Omental fat pad (tissue), 4 donors: ENCODE data around the gene ZNF41. TPM values are rescaled to one million over a fixed set of nuclear protein-coding genes. Genes with fewer than 3 reads are reported as not detected.

Experiments
- ATAC-seq: fragments of 150-250 bp; one replicate; pipeline ENCODE4 v1.9.1; 2016; ENCODE audit warnings: mild to moderate bottlenecking, moderate library complexity; ENCODE audit not compliant: low FRiP score
- DNase-seq: peaks from one replicate; pipeline ENCODE4 v3.0.0-alpha.2; 2019; ENCODE audit warnings: low spot score
- CTCF ChIP-seq, 3 donors: fragments of 450-650 bp; IDR thresholded peaks; one replicate each; pipeline ENCODE4 v1.5.1; 2016 to 2017; ENCODE audit warnings: antibody characterized with exemption in 3 of 3, mild to moderate bottlenecking in 3 of 3, moderate library complexity in 2 of 3
- total RNA-seq, 4 donors: library from RNA; depleted of rRNA; stranded (reverse); fragments of >200 nt; gene quantifications; one replicate each; pipeline ENCODE4 v1.1.0, GENCODE V29; 2016

Gene ZNF41
- total RNA-seq, 4 donors from 2014 or later: 6.6 to 13.6 (median 8.8) TPM

DNA sequence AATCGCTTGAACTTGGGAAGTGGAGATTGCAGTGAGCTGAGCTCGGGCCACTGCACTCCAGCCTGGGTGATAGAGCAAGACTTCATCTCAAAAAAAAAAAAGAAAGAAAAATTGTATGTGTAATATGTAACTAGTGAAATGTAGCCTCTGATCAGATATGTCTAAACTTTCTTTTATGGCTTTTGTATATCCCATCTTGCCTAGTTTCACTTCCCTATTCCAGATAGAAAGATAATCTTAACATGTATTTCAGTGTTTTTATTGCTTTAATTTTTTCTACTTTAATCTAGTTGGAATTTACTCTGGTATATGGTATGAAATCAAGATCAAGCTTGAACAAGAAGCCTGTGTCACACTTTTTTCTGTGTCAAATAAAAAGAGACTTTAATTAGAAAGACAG is 1.9 kb upstream of the ZNF41 start:
- no peak for DNase-seq
- TF ChIP-seq CTCF (IDR thresholded peaks at IDR 0.05): no peak
- no peak for ATAC-seq

DNA sequence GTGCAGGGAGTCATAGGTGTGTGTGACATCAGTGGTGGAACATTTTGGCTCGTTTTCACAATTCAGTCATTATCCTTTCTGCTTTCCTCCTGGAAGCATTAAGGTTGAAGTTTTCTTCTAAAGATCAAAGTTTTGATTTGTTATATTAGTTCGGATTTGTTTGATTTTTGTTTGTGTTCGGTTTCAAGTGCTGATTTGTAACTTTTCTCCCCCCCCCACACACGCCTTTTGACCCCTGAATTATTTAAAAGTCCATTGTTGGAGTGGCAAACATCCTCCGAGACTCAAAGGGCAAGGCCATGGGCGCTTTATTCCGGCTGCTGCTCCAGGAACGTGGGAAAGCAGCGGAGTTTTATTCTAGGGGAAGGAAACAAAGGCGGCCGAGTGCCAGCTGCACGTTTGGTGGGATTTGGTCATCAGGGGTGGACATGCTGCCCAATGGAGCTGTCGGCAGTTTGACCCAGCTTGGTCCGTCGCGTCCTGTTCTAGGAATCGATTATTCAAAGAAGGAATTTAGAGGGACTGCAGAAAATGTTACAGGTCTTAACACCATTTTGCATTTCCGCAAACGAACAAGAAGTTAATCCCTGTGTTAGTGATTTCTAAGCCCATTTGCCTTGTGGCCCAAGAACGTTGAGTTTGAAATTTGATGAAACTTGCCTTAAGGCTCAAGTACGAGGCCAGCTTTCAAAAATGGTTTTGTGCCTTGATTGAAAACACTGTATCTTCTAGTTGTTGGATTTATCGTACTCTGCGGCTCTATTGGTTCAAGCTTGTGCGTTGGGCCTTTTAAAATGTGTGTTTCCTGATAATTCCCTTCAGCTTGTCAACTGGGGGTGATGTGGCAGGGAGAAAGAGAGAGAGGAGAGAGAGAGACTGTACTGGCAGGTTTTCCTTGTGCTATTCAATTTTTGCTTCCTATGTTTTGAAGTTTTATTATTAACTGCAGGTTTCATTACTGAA is 565 bp upstream of the ZNF41 start:
- no peak for DNase-seq
- TF ChIP-seq CTCF (IDR thresholded peaks at IDR 0.05): no peak
- no peak for ATAC-seq

- TF ChIP-seq CTCF (IDR thresholded peaks at IDR 0.05): no peak
- ATAC-seq: no peak
- DNase-seq: no peak
Measured at GRCh38 chrX:47482065-47482511, 934 bp downstream of the ZNF41 start.

DNA sequence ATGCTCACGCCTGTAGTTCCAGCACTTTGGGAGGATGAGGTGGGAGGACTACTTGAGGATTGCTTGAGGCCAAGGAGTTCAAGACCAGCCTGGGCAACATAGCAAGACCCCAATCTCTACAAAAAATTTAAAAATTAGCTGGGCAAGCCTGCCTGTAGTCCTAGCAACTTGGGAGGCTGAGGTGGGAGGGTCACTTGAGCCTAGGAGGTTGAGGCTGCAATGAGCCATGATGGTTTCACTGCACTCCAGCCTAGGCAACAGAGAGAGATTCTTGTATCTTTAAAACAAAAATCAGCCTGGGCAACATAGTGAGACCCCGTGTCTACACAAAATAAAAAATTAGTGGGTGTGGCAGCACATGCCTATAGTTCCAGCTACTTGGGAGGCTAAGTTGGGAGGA is 1.9 kb downstream of the ZNF41 start:
- TF ChIP-seq CTCF (IDR thresholded peaks at IDR 0.05): no peak
- no peak for DNase-seq
- no peak for ATAC-seq

- no peak for TF ChIP-seq CTCF (IDR thresholded peaks at IDR 0.05)
- ATAC-seq (no peak), DNase-seq (no peak)
Measured at GRCh38 chrX:47480576-47480975, 2.4 kb downstream of the ZNF41 start.

GRCh38 chrX:47475476-47475875 is 7.5 kb downstream of the ZNF41 start:
- TF ChIP-seq CTCF (IDR thresholded peaks at IDR 0.05): no peak
- ATAC-seq (no peak), DNase-seq (no peak)

- no peak for ATAC-seq
- no peak for TF ChIP-seq CTCF (IDR thresholded peaks at IDR 0.05)
- DNase-seq: no peak
Measured at GRCh38 chrX:47467106-47467505, 15.9 kb downstream of the ZNF41 start.
